GM21737 (cell line): ENCODE results near the gene LSAMP.

Experiments
- ATAC-seq: cut with Tn5 transposase; IDR thresholded peaks from one replicate; pipeline ENCODE4 v1.9.1; 2021; ENCODE audit warnings: mild to moderate bottlenecking, moderate library complexity; ENCODE audit not compliant: unreplicated experiment

LSAMP gene

DNA sequence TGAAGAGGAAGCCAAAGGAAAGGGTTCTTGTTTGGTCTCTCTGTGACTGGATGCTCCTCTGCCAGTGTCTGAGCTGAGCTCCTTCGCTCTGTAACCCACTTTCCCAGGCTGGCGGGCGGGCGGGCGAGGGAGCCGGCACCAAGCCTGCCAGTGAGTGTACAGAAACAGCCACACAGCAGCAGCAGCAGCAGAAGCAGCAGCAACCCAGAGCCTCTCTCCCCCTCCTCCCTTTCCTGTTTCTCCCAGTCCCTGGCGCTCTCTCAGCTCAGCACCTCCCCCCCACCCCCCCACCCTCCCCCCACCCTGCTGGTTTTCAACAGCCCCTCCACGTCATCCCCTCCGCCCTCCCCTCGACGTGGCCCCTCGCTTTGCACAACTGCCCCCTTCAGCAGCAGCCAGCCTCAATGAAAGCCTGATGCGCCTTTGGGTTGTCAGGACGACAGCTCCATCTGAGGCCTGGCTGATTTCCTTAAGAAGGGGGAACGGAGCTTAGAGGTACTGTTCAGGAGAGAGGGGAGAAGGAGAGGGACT, at the start of gene LSAMP:
LSAMP (minus strand) TSS at position 177 of the 531 bp plus-strand sequence.
- no peak for ATAC-seq

DNA sequence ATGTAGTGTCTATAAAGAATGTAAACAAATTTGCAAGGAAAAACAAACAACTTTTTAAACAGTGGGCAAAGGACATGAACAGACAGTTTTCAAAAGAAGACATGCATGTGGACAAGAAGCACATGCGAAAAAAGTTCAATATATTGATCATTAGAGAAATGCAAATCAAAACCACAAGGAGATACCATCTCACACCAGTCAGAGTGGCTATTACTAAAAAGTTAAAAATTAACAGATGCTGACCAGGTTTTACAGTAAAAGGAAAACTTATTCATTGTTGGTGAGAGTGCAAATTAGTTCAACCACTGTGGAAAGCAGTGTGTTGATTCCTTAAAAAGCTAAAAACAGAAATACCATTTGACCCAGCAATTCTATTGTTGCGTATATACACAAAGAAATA, 47.1 kb upstream of the LSAMP start:
- no peak for ATAC-seq

GRCh38 chr3:116483135-116483534, 37.8 kb upstream of the LSAMP start:
- no peak for ATAC-seq

- no peak for ATAC-seq
Measured at GRCh38 chr3:116476691-116477090, 31.4 kb upstream of the LSAMP start.

- ATAC-seq: no peak
Measured at GRCh38 chr3:116474801-116475200, 29.5 kb upstream of the LSAMP start.

DNA sequence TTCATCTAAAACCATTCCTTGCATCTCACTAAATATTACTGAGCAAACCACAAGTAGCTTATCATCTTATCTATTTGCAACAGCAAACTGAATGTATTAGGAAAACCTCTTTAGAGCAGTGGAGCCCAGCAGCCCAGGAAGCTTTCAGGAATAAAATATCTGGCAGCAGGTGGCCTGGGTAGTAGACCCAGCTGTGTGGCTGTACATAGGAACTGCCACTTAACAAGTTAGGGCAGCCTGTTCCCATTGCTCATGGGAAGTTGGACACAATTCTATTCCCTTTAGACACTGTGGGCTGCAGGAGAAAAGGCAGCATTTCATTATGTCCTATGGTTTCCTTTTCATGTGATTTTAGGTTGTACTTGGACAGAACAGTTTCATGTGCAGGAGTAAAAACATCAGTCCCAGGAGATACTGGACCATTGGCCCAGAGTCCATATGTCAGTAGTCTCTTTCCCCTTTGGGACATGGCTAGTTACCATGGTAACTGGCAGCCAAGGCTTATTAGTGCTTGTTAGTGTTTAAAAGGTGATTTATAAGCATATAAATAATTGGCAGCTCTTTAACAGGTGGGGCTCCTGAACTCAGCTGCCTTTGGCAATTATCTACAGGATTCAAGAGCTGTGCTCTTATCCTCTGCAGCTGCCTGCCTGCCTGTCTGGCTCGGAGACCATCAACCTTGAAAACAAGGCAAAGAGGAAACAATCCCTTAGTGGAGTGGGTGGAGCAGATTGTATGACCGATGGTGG, 28.9 kb upstream of the LSAMP start:
- ATAC-seq: no peak

DNA sequence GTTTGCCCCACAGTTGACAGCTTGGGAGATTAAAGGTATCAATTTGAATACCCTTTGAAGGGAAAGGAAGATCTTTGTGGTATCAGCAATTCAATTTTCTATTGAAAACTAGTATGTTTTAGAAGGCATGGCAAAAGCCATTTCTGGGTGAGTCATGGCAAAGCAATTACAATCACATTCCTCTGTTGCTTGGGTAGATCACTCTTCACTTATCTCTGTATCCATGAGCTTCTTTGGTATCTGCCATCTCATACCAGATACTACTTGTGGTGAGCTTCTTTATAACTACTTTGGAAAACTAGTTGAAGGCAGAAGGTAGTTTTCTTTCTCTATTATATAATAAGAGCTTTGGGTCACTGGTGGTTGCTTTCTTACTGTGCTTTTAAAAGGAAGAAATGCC, 28.3 kb upstream of the LSAMP start:
- no peak for ATAC-seq

- ATAC-seq: no peak
Measured at GRCh38 chr3:116470605-116471197, 25.4 kb upstream of the LSAMP start.

DNA sequence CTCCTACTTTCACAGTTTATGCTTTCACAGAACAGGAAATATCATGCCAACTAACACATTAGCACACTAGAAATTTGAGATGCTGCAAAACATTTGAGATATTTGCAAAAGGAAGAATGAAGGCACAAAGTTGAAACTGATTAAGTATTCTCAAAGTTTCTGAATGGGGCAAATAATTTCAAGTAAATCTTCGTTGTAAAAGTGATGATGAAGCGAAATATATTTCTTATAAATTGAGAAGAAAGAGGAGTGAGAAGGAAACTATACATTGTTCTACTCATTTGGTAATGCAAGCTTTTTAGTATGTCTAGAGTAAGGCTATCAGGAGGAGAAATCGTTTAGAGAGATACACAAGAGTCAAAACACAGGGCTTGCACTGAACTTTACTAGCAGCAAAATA, 24.3 kb upstream of the LSAMP start:
- no peak for ATAC-seq

DNA sequence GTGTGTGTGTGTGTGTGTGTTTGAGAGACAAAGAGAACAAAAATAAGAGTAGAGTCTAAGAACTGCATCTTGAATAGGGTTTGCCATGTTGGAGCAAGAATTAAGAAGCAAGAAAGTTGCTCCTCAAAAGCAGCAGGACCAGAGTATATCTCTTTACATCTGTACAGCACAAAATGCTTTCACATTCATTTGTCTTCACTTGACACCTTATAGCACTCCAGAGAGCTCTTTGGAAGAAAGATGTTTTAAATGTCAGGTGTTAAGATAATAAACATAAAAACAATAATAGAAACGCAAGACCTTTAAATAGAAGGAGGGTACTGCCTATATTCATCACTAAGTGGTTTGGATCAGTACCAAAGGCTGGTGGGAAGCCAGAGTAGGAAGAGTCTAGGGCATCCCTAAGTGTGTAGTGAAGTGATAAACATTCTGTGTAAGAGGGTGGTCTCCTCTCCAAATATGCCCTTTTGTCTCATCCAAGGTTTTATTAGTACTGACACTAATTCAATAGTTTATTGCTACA, 19.1 kb upstream of the LSAMP start:
- no peak for ATAC-seq

GRCh38 chr3:116453666-116454346, 8.5 kb upstream of the LSAMP start:
- no peak for ATAC-seq

GRCh38 chr3:116449546-116450350, 4.5 kb upstream of the LSAMP start:
- ATAC-seq: no peak

- no peak for ATAC-seq
Measured at GRCh38 chr3:116445990-116446389, 703 bp upstream of the LSAMP start.

- ATAC-seq: no peak
Measured at GRCh38 chr3:116444819-116445310, 422 bp downstream of the LSAMP start.

DNA sequence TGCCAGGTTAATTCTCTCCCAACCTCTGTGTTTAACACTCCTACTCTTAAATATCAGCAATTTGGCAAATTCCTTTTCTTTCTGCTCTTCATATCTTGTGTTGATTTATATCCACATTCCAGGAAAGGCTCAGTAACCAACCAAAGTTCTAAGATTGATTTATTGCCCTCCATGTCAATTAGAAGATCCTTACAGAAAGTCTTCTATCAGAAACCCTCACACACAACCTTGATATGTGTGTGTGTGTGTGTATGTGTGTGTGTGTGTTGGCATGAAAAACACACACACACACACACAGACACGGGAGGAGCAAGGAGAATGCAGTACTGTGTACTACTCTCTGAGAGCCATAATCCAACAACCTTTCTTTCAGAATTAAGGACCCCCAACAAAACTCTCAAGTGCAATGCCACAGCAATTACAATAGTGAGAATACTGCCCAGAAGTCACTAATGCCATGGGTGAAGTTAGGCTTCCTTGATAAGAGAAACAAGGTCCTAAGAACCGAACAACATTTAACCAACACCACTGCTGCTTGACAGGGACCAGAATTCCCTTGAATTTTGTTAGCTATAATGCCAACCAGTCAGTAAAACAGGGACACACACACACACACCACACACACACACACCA, 1.1 kb downstream of the LSAMP start:
- no peak for ATAC-seq

GRCh38 chr3:116443191-116443661, 2.1 kb downstream of the LSAMP start:
- ATAC-seq: no peak

GRCh38 chr3:116442331-116443021, 2.8 kb downstream of the LSAMP start:
- no peak for ATAC-seq

DNA sequence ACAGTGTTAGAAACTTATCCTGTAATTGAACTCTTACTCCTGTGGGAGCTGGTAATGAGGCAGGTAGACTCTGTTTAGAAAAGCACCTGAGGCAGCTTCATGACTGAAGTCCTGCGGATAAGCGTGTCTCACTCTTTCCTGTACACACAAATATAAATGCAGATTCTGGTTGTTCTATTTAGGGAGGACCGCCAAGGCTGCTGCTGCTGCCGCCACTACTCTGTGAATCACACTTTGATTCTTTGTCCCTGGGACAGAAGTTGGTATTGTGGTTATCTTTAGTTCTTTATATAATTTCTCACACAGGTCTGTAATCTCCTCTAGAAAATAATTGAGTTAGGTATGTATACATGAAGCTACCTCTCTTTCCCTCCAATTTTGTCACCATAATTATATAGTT, 3.6 kb downstream of the LSAMP start:
- no peak for ATAC-seq

DNA sequence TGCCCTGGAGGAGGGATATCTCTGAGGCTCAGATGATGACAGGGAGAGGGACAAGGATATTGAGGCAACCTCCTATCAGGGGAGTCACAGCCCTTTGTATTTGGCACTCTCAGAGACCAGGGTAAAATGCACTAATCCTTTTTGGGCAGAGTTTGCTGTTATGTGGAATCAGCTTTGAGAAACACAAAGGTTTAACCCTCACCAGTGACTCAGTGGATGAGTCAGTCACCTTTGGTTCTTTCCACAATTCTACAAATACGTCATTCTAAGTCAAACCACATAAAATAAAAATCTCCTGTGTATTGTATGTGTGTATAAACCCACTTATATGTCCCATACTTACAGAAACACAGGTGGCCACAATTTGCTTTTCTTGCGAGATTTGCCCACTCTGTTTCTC, 5.1 kb downstream of the LSAMP start:
- no peak for ATAC-seq
